AG10803 (cell line): Measurements from ENCODE around the gene CDK5R1.

ENCODE experiments used
- DNase-seq: peaks from one replicate; pipeline ENCODE4 v3.0.0; 2010; ENCODE audit warnings: low read depth
- H3K4me3 ChIP-seq: 2 replicates; pipeline ENCODE4 v1.5.1; 2011; ENCODE audit warnings: mild to moderate bottlenecking, low read length, control low read depth
- TF ChIP-seq, protein P1 (sequence below): conservative IDR thresholded peaks from 2 replicates; pipeline ENCODE4 v1.5.1; 2011; ENCODE audit warnings: mild to moderate bottlenecking, low read length, control low read depth, inconsistent platforms

CDK5R1 gene

DNA sequence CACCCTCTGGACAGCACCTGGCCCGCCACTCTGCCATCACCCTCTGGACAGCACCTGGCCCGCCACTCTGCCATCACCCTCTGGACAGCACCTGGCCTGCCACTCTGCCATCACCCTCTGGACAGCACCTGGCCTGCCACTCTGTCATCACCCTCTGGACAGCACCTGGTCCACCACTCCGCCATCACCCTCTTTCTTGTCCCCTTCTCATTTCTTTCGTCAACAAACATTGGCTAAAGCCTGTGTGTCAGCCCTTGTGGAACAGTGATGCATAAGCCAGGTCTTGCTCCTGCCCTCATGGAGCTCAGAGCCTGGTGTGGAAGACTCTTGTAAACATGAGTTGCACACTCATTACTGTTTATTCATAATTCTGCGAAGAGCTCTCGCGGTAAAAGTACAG lies 31.2 kb downstream of the CDK5R1 start:
- no peak overlapping the region for H3K4me3 ChIP-seq
- TF ChIP-seq, protein P1, sequence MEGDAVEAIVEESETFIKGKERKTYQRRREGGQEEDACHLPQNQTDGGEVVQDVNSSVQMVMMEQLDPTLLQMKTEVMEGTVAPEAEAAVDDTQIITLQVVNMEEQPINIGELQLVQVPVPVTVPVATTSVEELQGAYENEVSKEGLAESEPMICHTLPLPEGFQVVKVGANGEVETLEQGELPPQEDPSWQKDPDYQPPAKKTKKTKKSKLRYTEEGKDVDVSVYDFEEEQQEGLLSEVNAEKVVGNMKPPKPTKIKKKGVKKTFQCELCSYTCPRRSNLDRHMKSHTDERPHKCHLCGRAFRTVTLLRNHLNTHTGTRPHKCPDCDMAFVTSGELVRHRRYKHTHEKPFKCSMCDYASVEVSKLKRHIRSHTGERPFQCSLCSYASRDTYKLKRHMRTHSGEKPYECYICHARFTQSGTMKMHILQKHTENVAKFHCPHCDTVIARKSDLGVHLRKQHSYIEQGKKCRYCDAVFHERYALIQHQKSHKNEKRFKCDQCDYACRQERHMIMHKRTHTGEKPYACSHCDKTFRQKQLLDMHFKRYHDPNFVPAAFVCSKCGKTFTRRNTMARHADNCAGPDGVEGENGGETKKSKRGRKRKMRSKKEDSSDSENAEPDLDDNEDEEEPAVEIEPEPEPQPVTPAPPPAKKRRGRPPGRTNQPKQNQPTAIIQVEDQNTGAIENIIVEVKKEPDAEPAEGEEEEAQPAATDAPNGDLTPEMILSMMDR: no peak
- DNase-seq: no peak

DNA sequence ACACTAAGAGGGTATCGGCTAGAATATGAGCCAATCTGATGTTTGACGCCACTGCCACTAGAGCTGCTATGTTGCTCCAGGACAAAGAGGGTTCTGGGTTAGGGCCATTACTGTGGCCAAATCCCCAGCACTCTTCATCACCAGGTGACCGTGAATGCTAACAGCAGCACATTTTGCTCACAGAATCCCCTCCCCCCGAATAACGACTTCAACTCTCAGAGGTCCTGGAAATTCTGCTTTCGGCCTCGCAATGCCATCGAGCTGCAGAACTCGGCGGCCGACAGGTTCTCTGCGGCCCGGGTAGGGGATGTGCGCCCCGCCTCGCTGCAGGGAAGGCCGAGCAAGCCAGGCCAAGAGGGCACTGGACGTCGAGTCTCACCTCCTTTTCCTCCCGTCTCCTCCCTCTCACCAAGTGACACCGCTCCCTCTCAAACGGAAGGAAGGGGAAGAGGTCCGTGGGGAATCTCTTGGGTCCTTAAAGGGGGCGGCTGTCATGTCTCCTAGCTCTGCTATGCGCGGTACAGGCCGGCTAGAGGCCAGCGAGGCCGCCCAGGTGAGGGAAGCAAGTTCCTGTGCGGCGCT lies 31.9 kb downstream of the CDK5R1 start:
- no peak for DNase-seq
- peak overlapping the region; percentile 50 for H3K4me3 ChIP-seq
- TF ChIP-seq, protein P1: no peak

DNA sequence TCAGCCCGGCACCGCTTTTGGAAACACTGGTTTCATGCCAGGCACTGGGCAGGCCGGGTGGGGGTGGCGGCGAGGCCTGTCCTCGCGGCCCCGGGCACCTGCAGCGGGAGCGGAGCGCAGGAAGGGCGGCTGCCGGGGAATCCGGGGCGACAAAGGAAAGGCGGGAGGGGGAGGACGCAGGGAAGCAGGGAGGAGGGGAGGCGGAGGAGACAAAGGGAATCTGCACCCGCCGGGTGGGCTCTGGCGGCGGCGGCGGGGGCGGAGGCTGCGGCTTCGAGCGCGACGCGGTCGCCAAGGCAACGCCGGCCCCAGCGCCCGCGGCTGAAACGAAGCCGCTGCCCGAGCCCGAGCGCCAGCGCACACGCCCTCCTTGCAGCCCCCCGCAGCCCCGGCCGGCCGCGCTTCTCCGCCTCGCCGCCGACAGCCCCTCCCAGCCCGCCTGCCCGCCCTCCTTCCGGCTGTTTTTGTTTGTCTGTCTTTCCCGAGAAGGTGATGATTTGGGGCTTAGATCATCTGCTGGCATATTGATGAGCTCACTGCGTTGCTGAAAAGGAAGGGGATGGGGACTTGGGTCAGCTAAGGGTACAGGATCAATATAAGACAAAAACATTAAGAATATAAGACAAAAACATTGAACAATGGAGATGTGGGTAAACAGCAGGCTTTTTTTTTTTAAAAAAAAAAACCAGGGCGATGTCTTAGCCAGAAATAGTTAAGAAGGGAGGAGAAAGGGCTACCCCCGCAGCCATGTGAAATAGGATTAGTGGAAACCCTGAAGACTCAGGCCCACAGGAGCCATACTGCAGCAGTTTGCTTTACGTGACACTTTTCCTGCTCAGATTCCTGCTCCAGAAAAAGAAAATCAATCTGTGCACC lies 32.7 kb downstream of the CDK5R1 start:
- DNase-seq: peak; percentile 54
- TF ChIP-seq, protein P1: no peak
- peak overlapping the region; percentile 50 for H3K4me3 ChIP-seq

DNA sequence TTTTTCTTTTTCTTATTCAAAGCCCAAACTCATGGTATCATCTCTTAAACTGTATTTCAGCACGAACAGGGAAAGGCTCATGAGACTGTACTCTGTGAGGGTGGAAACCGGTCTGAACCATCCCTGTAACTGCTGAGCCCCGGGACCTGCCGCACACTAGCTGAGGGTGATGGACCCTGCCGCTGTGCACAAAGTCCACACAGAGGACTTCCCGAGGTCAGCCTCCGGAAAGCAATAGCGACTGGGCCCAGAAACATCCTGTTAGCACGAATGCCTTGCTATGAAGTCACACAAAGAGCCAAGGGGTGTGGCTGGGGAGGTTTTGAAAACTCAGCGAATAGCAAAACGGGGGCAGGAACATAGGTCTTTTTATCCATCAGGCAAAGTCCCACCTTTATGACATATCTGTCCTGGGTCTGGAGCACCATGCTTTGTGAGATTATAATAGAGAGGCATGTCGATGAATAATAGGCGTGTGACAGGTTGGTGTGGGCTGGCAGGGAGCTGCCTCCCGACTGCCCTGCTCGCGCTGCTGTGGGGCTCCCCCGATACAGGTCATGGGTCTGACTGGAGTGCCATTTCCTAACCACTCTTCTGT lies 33.4 kb downstream of the CDK5R1 start:
- DNase-seq: peak; percentile 36
- no peak overlapping the region for H3K4me3 ChIP-seq
- TF ChIP-seq, protein P1: no peak

DNA sequence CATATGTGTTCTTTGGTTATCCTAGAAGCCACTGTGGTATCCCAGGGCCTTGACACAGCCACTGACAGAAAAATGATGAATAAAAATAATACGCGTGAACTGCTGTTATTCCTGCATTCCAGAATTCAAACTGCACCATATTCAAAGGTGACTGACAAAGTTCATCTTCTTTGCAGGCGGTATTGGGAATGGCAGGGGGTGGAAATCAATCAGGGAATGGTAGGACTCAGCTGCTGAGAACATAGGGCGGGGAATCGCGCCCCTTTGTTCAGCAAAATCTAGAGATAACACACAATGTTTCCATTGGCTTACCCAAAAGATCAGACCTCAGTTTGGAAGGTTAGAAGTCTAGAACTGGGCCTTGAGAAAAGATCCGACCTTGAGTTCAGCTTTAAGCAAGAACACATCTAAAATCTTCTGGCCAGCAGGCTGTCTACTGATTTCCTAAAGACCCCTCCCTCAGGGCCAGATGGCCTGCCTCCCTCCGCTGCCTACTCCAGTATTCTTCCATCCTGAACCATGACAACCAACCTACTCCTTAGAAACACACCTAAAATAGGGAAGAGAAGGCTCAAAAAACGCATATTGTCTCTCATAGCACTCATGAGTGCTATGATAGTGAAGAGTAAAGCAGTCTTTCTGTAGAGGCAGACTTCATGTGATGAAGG lies 34.1 kb downstream of the CDK5R1 start:
- TF ChIP-seq, protein P1: no peak
- no peak overlapping the region for H3K4me3 ChIP-seq
- no peak for DNase-seq

DNA sequence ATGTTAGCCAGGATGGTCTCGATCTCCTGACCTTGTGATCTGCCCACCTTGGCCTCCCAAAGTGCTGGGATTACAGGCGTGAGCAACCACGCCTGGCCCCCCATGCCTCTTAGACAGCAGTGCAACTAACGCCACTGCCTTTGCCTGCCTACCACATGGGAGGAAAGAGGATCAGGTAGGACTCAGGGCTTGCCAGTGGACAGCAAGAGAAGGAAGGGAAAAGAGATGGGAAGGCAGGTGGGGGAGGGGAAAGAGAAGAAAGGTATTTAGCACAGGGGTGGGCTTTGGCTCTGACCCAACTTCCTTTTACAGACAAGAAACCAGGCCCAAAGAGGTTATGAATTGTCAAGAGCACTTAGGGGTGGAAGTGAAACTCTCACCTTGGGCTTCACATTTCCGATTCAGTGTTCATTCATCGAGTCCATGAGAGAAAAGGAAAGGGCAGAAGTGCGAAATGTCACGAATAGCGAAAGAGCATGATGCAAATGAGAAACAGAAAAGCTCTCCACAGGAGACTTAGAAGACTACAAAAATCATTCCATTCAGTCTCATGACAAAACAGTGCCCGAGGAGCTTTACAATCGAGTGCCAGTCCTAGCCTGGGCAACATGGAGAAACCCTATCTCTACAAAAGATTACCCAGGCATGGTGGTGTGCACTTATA lies 36.4 kb downstream of the CDK5R1 start:
- no peak overlapping the region for H3K4me3 ChIP-seq

More for the DNA sequence above, 36.4 kb downstream of the CDK5R1 start:
- TF ChIP-seq, protein P1: no peak
- no peak for DNase-seq
